GM12873 (cell line): Measurements from ENCODE around the gene RAMACL.

Source experiments
- TF ChIP-seq, protein P1 (sequence below): IDR thresholded peaks from 2 replicates; pipeline ENCODE4 v1.5.1; 2012; ENCODE audit warnings: low read depth, mild to moderate bottlenecking, moderate library complexity, low read length, control low read depth; ENCODE audit not compliant: insufficient read depth; ENCODE audit errors: missing control alignments

The RAMACL gene

DNA sequence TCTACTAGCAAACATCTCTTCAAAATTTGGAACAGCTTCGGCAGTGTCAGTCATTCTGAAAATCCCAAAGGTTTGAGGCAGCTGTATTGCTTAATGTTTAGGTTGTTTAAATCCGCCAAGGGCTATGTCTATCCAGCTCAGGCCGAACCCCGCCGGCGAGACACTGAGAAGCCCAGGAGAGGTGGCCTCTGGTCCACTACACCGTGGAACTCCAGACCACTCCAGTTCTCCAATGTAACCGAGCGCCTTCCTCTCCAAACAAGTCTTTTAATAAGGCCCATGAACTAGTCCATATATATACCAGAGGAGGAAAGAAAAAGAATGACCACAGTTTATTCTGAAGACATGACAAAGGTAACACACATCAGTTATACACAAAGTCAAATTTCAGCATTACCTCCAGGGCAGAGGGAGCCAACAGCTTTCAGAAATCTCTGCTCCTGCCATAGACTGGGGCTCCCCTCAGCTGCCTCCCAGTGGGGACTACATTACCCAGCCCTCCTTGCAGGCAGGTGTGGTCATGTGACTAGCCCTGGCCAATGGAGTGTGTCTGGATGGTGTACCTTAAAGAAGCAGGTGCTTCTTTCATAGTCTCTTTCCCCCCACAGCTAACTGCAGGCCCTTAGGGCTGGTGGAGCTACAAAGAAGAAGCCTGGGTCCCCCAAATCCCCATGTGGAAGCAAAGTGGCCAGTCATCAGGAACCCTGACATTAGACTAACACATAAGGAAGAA is at the start of gene RAMACL:
Gene RAMACL (minus strand): TSS at position 255 of the 733 bp plus-strand sequence. CDS start 201 bp downstream, at position 54.
- TF ChIP-seq, protein P1, sequence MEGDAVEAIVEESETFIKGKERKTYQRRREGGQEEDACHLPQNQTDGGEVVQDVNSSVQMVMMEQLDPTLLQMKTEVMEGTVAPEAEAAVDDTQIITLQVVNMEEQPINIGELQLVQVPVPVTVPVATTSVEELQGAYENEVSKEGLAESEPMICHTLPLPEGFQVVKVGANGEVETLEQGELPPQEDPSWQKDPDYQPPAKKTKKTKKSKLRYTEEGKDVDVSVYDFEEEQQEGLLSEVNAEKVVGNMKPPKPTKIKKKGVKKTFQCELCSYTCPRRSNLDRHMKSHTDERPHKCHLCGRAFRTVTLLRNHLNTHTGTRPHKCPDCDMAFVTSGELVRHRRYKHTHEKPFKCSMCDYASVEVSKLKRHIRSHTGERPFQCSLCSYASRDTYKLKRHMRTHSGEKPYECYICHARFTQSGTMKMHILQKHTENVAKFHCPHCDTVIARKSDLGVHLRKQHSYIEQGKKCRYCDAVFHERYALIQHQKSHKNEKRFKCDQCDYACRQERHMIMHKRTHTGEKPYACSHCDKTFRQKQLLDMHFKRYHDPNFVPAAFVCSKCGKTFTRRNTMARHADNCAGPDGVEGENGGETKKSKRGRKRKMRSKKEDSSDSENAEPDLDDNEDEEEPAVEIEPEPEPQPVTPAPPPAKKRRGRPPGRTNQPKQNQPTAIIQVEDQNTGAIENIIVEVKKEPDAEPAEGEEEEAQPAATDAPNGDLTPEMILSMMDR, result no peak

DNA sequence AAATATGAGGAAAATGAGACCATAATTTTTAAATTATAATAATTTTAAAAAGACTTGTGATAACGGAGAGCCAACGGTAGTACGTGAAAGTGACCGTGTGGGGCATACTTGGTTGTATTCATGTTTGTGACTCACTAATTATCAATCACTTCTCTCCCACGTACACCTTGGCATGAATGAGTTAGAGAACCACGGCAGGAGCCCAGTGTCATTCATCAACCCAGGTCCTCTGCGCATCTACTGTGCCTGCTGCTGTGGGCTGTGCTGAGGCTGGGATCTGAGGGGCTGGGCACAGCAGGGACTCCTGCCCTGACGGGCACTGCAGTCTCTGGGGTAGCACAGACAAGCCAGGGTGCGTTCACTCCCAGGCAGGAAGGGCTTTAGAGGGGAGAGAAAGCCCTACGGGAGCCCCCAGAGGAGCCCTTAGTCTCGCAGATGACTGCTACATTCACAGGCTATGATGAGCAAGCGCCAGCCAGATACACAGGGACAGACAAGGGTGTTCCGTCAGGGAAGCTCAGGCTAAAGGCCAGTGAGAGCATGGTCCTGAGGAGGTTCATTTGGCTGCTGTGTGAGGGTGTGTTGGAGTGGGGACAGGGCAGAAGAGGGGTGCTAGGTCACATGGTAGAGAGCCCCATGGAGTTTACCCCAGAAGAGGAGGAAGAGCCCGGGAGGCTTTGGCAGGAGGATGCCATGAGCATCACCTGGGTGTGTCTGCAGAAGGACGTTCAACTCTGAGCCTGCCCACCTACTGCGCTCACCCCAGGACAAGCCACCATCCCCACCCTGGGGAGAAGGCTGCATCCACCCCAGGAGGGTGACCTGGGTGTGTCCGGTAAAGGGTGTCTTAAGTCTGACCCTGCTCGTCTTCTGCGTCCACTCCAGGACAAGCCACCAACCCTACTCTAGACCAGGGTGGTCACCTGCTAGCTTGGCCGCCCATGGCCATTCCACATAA is 48.8 kb upstream of the RAMACL start:
- TF ChIP-seq, protein P1, result no peak

DNA sequence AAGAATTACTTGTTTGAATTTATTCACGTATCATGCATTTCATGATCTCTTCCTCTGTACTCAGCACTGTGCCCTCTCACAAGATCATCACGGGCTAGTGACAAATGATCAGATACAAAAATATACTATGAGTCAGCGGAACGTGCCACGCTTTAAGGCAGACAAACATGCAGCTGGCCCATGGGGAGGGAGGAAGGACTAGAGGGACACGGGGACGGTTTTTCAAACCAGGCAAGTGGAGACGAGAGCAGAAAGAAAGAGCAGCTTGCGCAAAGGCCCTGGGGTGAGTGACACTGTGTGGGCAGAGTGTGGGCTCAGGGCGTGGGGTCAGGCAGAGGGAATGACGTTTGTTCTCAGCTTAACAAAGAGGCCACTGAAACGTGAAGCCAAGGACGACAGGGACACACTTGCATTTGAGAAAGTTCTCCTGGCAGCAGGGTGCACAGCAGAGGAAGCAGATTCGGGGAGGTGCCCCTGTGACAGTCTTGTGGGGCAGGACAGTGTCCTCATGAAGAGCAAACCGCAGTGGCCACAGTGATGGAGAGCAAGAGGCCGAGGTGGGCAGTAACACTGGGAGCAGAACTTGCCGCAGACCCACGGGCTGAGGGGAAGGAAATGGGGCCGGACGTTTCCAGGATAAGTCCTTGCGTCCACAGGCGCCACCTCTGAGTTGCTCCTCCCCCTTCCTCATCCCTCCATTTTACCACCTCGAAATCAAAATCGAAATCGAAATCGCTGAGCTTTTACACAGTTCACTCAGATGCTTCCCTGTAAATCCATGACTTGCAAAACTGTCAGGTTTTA is 47.5 kb upstream of the RAMACL start:
- TF ChIP-seq, protein P1, result no peak

DNA sequence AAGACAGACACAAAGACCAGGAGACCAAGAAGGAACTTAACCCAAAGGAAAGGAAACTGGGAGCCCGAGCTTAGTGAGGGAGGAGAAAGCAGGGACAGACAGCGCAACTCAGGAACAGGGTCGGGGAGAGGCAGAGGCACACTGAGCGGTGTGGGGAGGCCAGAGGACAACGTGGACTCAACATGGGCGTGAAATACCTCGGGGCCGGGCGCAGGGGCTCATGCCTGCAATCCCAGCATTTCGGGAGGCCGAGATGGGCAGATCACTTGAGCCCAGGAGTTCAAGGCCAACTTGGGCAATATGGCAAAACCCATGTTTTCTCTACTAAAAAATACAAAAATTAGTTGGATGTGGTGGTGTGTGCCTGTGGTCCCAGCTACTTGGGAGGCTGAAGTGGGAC is 46.3 kb upstream of the RAMACL start:
- TF ChIP-seq, protein P1, result no peak

DNA sequence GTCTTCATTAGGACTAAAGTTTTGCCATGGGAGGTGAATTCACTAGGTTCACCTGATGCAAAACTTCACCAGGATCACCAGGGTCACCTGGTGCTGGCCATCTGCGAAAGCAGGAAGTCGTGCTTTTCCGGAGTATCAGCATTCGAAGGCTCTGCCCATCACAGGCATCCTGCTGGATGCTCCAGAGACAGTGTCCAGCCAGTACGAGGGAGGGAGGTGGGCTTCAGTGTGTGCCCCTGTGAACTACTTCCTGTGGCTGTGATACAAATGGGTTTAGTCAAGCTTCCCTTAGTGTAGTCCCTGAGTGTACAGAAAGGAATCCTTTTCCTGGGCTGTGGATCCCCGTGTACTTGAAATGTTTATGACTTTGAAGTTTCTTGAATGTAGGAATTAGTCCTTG is 44.0 kb upstream of the RAMACL start:
- TF ChIP-seq, protein P1, result no peak

DNA sequence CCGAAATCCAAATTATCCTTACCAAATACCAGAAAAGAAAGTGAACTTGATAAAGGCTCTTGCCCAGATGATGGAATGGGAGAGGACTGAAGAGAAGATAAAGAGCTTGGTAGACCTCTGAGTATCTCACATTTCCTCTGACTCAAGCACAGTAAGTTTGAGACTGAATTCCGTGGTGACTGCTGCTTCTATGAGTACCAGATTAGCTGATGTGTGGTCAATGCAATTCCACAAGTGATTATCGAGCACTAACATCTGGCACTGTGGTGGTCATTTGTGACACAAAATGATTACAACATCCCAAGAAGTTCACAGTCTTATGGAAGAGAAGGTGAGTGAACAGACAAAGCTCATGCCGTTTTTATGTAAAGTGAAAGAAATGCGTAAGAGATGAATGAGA is 43.1 kb upstream of the RAMACL start:
- TF ChIP-seq, protein P1, result no peak
